Peyer's patch (tissue), 4 donors: ENCODE data around the gene GSTCD.

ENCODE experiments used
- CTCF ChIP-seq, 6 experiments: fragments of 450-650 bp in 4 of 6; fragments of 200-600 bp in 2 of 6; sonication (generic) in 1 of 6; IDR thresholded peaks; one replicate each; pipeline ENCODE4 v1.5.1; 2017 to 2019; ENCODE audit warnings: antibody characterized with exemption in 6 of 6, mild to moderate bottlenecking in 3 of 6, moderate library complexity in 1 of 6
- POLR2A ChIP-seq, 2 donors: fragments of 450-650 bp; IDR thresholded peaks; one replicate each; pipeline ENCODE4 v1.5.1; 2017; ENCODE audit warnings: antibody characterized with exemption in 2 of 2, mild to moderate bottlenecking in 2 of 2, moderate library complexity in 2 of 2

GRCh38 chr4:105753361-105753760 is 44.8 kb downstream of the GSTCD start:
- TF ChIP-seq CTCF (IDR thresholded peaks at IDR 0.05) (no peak), POLR2A (IDR thresholded peaks at IDR 0.05) (no peak)
